ENCODE data around the gene MARF1. TPM values are rescaled to one million over a fixed set of nuclear protein-coding genes. Genes with fewer than 3 reads are reported as not detected.

The MARF1 gene
- total RNA-seq, 1 donor: 25.7 TPM

DNA sequence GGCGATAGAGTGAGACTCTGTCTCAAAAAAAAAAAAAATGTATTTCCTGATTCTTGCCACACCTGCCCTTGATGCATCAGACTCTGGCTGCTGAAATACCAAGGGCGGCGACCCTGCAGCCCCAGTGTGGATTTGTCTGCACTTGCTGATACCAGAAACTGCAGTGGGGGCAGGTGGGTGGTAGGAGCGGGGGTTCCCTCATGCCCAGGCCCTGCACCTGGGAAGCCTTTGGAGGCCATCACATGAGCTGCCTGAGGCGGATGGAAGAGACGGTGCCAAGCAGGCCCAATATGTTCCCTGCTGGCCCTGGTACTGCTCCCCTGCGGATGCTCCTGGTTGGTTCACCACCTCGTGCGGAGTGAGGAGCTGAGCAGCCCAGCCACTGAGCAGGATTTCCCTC, 50.6 kb downstream of the MARF1 start:
- Histone ChIP-seq H3K36me3 (ENCODE audit: insufficient read depth, low read length) (peaks cover 27% of the 10 kb centered on the region), H3K79me2 (ENCODE audit: insufficient read depth, low read length) (no peaks in the 10 kb centered on the region), H3K4me2 (ENCODE audit: insufficient read depth, low read length) (no peak overlapping the region), H3K27me3 (ENCODE audit: insufficient read depth, low read length) (no peaks in the 10 kb centered on the region), H3K4me1 (ENCODE audit: insufficient read depth, low read length) (peaks cover 11% of the 10 kb centered on the region), H3K9me3 (ENCODE audit: low read depth, low read length) (no peaks in the 10 kb centered on the region), H3K4me3 (ENCODE audit: insufficient read depth, low read length) (no peak overlapping the region), H4K20me1 (ENCODE audit: insufficient read depth, low read length) (no peaks in the 10 kb centered on the region), H3K27ac (ENCODE audit: low read depth, low read length) (no peak overlapping the region), H2AFZ (ENCODE audit: low read length) (no peak overlapping the region)
- TF ChIP-seq CTCF (IDR thresholded peaks at IDR 0.05; ENCODE audit: extremely low read depth, low read depth, low read length): no peak
- no peak for DNase-seq (ENCODE audit: insufficient read length, low spot score, missing footprints)

DNA sequence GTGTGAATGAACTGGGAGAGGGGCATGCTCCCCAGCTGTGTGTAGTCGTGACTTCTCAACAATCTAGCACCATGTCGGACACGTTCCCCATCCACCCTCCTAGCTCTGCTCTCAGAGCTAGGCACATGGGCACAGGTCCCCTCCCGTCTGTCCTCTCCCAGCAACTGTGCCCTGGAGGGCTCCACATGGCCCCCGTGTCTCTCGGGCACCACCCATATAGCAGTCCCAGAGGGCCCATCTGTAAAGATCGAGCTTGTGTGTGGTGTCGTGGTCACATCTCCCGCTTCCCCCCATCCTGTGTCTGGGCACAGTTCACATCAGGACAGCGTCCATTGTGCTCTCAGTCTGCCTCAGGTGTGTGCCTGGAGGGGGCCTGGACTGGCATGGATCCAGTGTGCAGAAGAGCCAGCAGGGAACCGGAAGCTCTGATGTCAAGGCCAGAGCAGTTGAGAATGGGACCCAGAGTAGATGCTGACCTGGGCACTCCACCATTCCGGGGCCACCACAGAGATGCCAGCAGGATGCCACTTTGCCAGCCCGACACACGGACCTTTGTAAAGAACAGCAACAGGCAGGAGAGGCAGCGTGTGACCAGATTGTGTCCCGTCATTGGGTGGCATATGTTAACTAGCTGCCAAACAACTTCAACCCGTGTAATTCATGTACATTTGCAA, 55.7 kb downstream of the MARF1 start:
- Histone ChIP-seq H3K4me3 (ENCODE audit: insufficient read depth, low read length) (no peak overlapping the region), H3K79me2 (ENCODE audit: insufficient read depth, low read length) (no peaks in the 10 kb centered on the region), H3K36me3 (ENCODE audit: insufficient read depth, low read length) (peaks cover 42% of the 10 kb centered on the region), H3K9me3 (ENCODE audit: low read depth, low read length) (peaks cover 8% of the 10 kb centered on the region), H3K27me3 (ENCODE audit: insufficient read depth, low read length) (no peaks in the 10 kb centered on the region), H4K20me1 (ENCODE audit: insufficient read depth, low read length) (no peaks in the 10 kb centered on the region), H3K4me1 (ENCODE audit: insufficient read depth, low read length) (peaks cover 9% of the 10 kb centered on the region), H3K27ac (ENCODE audit: low read depth, low read length) (no peak overlapping the region), H2AFZ (ENCODE audit: low read length) (no peak overlapping the region), H3K4me2 (ENCODE audit: insufficient read depth, low read length) (no peak overlapping the region)
- no peak for DNase-seq (ENCODE audit: insufficient read length, low spot score, missing footprints)
- no peak for TF ChIP-seq CTCF (IDR thresholded peaks at IDR 0.05; ENCODE audit: extremely low read depth, low read depth, low read length)

DNA sequence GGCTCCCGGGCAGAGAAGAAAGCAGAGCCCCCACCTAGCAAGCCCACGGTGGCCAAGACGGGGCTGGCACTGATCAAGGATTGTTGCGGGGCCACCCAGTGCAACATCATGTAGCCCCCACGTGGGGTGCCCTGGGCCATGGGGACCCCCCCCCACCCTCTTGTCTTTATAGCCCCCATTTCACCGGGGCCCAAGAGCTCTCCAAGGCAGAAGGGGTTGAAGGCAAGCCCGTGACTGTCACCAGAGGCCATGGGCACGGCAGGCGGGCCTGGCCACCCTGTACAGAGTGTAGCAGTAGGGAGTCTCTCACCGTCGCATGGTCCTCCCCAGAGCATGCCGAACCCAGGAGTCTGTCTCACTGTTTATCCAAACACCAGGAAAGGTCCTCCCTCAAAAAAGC, 56.2 kb downstream of the MARF1 start:
- H3K79me2 ChIP-seq (ENCODE audit: insufficient read depth, low read length): no peaks in the 10 kb centered on the region
- no peak for DNase-seq (ENCODE audit: insufficient read length, low spot score, missing footprints)
- H3K27me3 ChIP-seq (ENCODE audit: insufficient read depth, low read length): no peaks in the 10 kb centered on the region
- no peak overlapping the region for H3K27ac ChIP-seq (ENCODE audit: low read depth, low read length)
- no peaks in the 10 kb centered on the region for H4K20me1 ChIP-seq (ENCODE audit: insufficient read depth, low read length)
- H3K4me1 ChIP-seq (ENCODE audit: insufficient read depth, low read length): peaks cover 9% of the 10 kb centered on the region
- no peak overlapping the region for H3K4me2 ChIP-seq (ENCODE audit: insufficient read depth, low read length)
- peaks cover 8% of the 10 kb centered on the region for H3K9me3 ChIP-seq (ENCODE audit: low read depth, low read length)
- no peak overlapping the region for H2AFZ ChIP-seq (ENCODE audit: low read length)
- TF ChIP-seq CTCF (IDR thresholded peaks at IDR 0.05; ENCODE audit: extremely low read depth, low read depth, low read length): no peak
- H3K4me3 ChIP-seq (ENCODE audit: insufficient read depth, low read length): no peak overlapping the region
- H3K36me3 ChIP-seq (ENCODE audit: insufficient read depth, low read length): peaks cover 43% of the 10 kb centered on the region

DNA sequence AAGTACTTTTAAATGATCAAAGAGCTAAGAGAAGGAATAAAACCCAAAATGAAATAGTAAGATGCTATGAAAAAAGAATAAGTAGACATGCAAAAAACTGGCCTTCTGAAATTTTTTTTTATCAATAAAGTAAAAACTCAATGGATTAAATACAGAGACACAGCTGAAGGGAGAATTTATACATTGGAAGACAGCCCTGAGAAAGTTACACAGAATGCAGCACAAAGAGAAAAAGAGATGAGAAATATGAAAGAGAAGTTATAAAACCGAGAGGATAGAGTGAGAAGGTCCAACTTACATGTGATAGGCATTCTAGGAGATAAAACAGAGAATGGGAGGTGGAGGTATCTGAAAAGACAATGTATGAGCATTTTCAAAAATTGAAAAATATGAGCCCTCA, 57.0 kb downstream of the MARF1 start:
- Histone ChIP-seq H3K4me1 (ENCODE audit: insufficient read depth, low read length) (peaks cover 4% of the 10 kb centered on the region), H3K4me2 (ENCODE audit: insufficient read depth, low read length) (no peak overlapping the region), H3K79me2 (ENCODE audit: insufficient read depth, low read length) (no peaks in the 10 kb centered on the region), H3K4me3 (ENCODE audit: insufficient read depth, low read length) (no peak overlapping the region), H3K36me3 (ENCODE audit: insufficient read depth, low read length) (peaks cover 43% of the 10 kb centered on the region), H3K9me3 (ENCODE audit: low read depth, low read length) (peaks cover 8% of the 10 kb centered on the region), H4K20me1 (ENCODE audit: insufficient read depth, low read length) (no peaks in the 10 kb centered on the region), H2AFZ (ENCODE audit: low read length) (no peak overlapping the region), H3K27ac (ENCODE audit: low read depth, low read length) (no peak overlapping the region), H3K27me3 (ENCODE audit: insufficient read depth, low read length) (no peaks in the 10 kb centered on the region)
- TF ChIP-seq CTCF (IDR thresholded peaks at IDR 0.05; ENCODE audit: extremely low read depth, low read depth, low read length): no peak
- no peak for DNase-seq (ENCODE audit: insufficient read length, low spot score, missing footprints)

Measured in osteoblast (primary cell).